Raji (cell line): ENCODE data around the gene ABCG5.

Experiments
- POLR2A ChIP-seq: IDR thresholded peaks from 2 replicates; pipeline ENCODE4 v1.6.1; 2011; ENCODE audit warnings: low read depth, low read length, control low read depth; ENCODE audit not compliant: insufficient read depth

Gene ABCG5

DNA sequence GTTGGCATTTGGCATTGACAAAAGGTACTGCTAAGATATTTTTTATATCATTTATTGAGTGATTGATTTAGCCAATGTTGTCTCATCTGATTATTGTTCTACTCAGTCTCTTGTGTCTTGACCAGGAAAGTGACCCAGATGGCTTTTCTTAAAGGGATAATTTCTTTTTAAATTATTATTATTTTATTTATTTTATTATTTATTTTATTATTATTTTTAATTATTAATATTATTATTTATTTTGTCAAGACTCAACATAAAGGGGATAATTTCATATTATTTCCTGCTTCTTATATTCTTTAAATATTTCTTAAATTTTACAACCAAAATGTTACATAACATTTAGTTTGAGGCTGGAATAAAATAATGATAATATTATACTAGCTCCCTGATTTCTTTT, 37.7 kb downstream of the ABCG5 start:
- no peak for TF ChIP-seq POLR2A

GRCh38 chr2:43798300-43798699, 40.3 kb downstream of the ABCG5 start:
- no peak for TF ChIP-seq POLR2A

DNA sequence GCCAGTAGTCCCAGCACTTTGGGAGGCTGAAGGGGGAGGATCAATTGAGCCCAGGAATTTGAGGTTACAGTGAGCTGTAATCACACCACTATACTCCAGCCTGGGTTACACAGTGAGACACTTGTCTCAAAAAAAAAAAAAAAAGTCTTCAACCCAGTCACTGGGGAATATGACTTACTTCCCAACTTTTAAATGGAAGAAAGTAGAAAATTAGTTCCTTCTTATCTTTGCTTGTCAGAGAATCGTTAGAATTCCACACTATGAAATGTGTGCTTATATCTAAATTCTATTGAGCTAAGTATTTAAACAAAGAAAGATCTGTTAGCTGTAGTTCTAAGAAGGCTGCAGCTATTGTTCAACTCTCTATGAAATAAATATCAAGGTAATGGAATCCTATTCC, 42.4 kb downstream of the ABCG5 start:
- no peak for TF ChIP-seq POLR2A

DNA sequence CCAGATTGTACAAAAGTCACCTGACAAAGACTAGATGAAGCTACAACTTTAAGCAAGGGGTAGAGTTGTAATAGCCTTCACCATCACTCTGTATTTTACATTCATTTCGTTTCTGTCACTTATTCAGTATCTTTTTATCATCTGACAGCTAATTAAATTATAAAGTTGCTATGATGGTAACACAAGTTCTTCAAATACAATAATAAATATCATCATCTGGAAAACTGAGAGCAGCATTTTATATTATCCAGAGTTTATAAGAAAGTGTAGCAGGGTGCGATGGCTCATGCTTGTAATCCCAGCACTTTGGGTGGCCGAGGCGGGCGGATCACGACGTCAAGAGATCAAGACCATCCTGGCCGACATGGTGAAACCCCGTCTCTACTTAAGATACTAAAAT, 43.7 kb downstream of the ABCG5 start:
- TF ChIP-seq POLR2A = no peak

GRCh38 chr2:43792653-43793052, 46.0 kb downstream of the ABCG5 start:
- no peak for TF ChIP-seq POLR2A

- TF ChIP-seq POLR2A = no peak
Observed at GRCh38 chr2:43791035-43791765, 47.4 kb downstream of the ABCG5 start.

DNA sequence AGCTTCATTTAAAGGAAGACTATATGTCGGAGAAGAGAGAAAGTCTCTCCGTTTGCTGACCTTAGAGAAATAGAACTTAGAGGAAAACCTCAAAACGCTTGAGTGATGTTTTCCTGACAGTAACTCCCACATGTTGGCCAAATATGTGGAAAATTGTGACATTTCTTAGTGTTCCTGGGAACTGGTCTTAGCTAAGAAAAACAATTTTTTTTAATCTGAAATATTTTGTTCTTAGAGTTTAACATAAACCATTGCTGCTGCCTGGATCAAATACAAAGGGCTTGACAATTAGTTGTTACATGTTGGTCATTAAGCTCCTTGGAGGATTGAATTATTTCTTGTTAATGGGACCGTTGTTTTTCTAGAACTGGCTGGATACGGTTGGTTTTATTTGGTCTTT, 48.5 kb downstream of the ABCG5 start:
- no peak for TF ChIP-seq POLR2A

DNA sequence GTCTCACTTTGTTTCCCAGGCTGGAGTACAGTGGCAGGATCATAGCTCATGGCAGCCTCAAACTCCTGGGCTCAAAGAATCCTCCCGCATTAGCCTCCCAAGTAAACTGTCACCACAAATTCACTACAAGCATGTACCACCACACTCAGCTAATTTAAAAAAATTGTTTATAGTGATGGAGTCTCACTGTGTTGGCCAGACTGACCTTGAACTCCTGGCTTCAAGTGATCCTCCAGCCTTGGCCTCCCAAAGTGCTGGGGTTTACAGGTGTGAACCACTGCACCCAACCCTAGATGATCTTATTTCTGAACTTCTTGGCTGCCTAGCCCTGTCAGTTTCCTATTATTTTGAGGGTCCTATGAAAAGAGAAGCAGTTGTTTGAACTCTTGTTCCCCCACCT, 50.0 kb downstream of the ABCG5 start:
- TF ChIP-seq POLR2A = no peak

- no peak for TF ChIP-seq POLR2A
Observed at GRCh38 chr2:43787895-43788294, 50.7 kb downstream of the ABCG5 start.

DNA sequence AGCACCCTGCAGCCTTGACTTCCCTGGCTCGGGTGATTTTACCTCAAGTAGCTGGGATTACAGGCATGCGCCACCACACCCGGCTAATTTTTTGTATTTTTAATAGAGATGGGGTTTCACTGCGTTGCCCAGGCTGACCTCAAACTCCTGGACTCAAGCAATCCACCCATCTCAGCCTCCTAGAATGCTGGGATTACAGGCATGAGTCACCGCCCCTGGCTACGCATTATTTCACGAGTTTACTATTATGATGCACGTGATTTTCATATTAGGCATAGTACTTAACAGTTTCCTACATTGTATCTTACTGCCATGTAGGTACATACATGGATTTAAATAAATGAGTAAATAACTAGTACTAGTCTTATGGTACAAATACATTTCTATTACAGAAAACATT, 60.4 kb downstream of the ABCG5 start:
- TF ChIP-seq POLR2A = no peak

DNA sequence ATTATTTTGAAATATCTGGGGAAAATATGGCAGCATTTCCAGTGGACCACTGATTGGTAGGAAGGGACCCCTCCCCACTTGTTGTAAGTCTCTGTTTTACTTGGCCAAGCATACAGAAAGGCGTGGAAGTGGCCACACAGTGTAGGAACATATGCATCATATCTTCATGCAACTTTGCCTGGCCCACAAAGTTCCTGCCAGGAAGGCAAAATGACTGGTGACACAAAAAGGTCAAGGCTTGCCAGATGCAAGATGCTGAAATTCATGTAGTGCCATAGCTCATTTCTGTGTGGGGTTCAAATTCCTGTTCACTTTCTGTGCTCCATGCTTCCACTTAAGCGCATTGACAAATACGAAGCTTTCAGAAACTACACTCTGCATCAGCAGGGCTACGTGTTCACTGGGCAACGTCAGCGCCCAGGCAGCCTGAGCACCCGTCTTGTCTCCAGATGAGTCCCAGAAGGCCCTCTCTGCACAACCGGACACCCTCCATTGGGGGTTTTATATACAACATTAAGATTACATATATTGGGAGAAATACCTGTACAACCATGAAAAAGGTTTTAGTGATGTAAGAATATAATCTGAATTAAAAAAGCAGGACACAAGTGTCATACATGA, 61.2 kb downstream of the ABCG5 start:
- TF ChIP-seq POLR2A = no peak

- no peak for TF ChIP-seq POLR2A
Observed at GRCh38 chr2:43776324-43776723, 62.3 kb downstream of the ABCG5 start.

GRCh38 chr2:43774617-43775016, 64.0 kb downstream of the ABCG5 start:
- TF ChIP-seq POLR2A = no peak

DNA sequence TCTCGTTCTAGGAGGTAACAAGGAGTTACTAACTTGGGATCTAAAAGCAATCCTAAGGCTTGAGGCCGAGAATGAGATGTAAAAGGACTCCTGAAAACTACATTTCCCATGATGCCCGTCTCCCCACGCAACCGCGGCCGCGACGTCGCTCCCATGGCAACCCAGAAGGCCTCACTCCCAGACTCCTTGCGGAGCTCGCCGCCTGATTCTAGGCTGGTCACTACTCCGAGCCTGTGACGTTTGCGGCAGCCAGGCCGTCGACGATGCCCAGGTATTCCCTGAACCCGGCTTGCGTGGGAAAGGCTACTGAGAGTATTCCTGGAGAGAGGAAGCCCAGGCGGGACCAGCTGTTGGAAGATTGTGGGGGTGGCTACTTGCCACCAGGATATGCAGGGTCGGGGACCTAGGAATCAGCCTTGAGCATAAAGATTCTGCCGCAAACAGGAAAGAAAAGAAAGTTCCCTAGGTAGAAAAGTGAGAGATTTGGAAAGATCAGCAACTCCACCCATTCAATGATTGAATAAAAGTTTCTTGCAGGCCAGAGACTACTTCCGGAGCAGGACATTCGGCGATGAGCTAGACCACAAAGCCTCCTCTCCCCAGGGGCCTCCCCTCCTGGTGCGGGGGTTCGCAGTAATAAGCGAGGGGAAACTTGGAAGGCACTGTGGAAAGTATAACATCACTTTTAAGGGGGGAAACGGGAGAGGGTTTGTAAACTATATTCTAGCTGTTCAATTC, 64.6 kb downstream of the ABCG5 start, which contains the start of gene DYNC2LI1:
Gene DYNC2LI1, plus strand, starts transcription at position 164 of the 738 bp plus-strand sequence. Its CDS starts 100 bp downstream, at position 264.
- TF ChIP-seq POLR2A = peak; percentile 69

GRCh38 chr2:43766006-43766405, 72.6 kb downstream of the ABCG5 start:
- no peak for TF ChIP-seq POLR2A

GRCh38 chr2:43764086-43764705, 74.4 kb downstream of the ABCG5 start:
- no peak for TF ChIP-seq POLR2A

DNA sequence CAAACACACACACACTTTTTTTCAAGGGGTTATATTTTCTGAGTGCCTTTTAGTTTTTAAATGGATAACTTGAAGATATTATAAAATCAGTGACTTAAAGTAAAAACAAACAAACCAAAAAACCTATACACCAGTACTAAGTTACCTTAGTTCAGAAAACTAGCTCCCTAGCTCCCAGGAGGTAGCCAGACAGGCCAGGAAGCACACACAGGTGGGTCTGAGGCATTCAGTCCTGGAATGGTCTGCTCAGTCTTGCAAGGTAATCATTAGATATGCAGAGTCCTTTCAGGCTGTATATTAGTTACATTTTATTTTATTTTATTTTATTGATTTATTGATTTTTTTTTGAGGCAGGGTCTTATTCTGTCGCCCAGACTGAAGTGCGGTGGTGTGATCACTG, 75.5 kb downstream of the ABCG5 start:
- no peak for TF ChIP-seq POLR2A
